B cell (primary cell): ENCODE data around the gene SOX18. TPM values are rescaled to one million over a fixed set of nuclear protein-coding genes. Genes with fewer than 3 reads are reported as not detected.

Experiments
- ATAC-seq: fragments of 200-7000 bp; cut with Tn5 transposase; one replicate; pipeline ENCODE4 v1.10.0; 2021; ENCODE audit warnings: low read depth, mild to moderate bottlenecking, moderate number of reproducible peaks, moderate library complexity
- CTCF ChIA-PET: fragments of 350-600 bp; sonication (Branson Sonifier 250); formaldehyde crosslinking; loops from one replicate; lab custom pipeline; 2021; ENCODE audit warnings: antibody characterized with exemption, inconsistent platforms; lab: Charles Lee
- POLR2A ChIA-PET: fragments of 350-600 bp; sonication (Branson Sonifier 250); formaldehyde crosslinking; loops from one replicate; lab custom pipeline; 2021; ENCODE audit warnings: antibody characterized with exemption; lab: Charles Lee
- DNase-seq: peaks from one replicate; pipeline ENCODE4 v3.0.0; 2013
- H2AFZ ChIP-seq: 2 replicates; pipeline ENCODE4 v1.6.1; 2012; ENCODE audit warnings: mild to moderate bottlenecking, low read depth, low read length; ENCODE audit not compliant: insufficient read depth, poor library complexity, severe bottlenecking
- H3K27ac ChIP-seq, 2 donors: 1 replicate in 1 of 2; 2 replicates in 1 of 2; pipeline ENCODE4 v1.5.1; 2012 to 2013; ENCODE audit warnings: low read length in 2 of 2, mild to moderate bottlenecking in 2 of 2, moderate library complexity in 1 of 2
- H3K27me3 ChIP-seq, 4 experiments: fragments of 200-600 bp in 1 of 4; sonication (generic) in 1 of 4; replicated peaks in 1 of 4; 1 replicate in 2 of 4; 2 replicates in 2 of 4; pipeline versions ENCODE4 v1.6.1 to v1.7.0; 2013 to 2016; ENCODE audit warnings: low read length in 3 of 4, mild to moderate bottlenecking in 2 of 4, mixed read lengths in 1 of 4, moderate library complexity in 1 of 4; ENCODE audit not compliant: insufficient read depth in 4 of 4, control insufficient read depth in 3 of 4; ENCODE audit errors: control extremely low read depth in 1 of 4
- H3K36me3 ChIP-seq, 2 experiments: replicated peaks in 1 of 2; 1 replicate in 1 of 2; 2 replicates in 1 of 2; pipeline versions ENCODE4 v1.6.1 to v1.7.1; 2013; ENCODE audit warnings: low read length in 1 of 2; ENCODE audit not compliant: insufficient read depth in 2 of 2, control insufficient read depth in 1 of 2; ENCODE audit errors: control extremely low read depth in 1 of 2, extremely low read depth in 1 of 2
- H3K4me1 ChIP-seq, 2 donors: fragments of 200-600 bp in 1 of 2; sonication (generic) in 1 of 2; 1 replicate in 1 of 2; 2 replicates in 1 of 2; pipeline versions ENCODE4 v1.5.1 to v1.6.1; 2013 to 2017; ENCODE audit warnings: low read length in 2 of 2; ENCODE audit not compliant: control insufficient read depth in 2 of 2, insufficient read depth in 2 of 2
- H3K4me2 ChIP-seq: replicated peaks from 2 replicates; pipeline ENCODE3; 2012; ENCODE audit warnings: mild to moderate bottlenecking, low read depth, low read length; ENCODE audit not compliant: poor library complexity, severe bottlenecking
- H3K4me3 ChIP-seq, 5 experiments: fragments of 200-600 bp in 1 of 5; sonication (generic) in 1 of 5; 1 replicate in 3 of 5; 2 replicates in 2 of 5; pipeline versions ENCODE4 v1.5.1 to v1.7.0; 2011 to 2016; ENCODE audit warnings: low read length in 4 of 5, mild to moderate bottlenecking in 4 of 5, low read depth in 2 of 5, control low read depth in 1 of 5, moderate library complexity in 1 of 5; ENCODE audit not compliant: insufficient read depth in 1 of 5; ENCODE audit errors: control extremely low read depth in 1 of 5, extremely low read depth in 1 of 5
- H3K79me2 ChIP-seq: fragments of 200-600 bp; sonication (generic); one replicate; pipeline ENCODE4 v1.6.0; 2016; ENCODE audit warnings: low read length; ENCODE audit not compliant: control insufficient read depth, insufficient read depth
- H3K9ac ChIP-seq: fragments of 200-600 bp; sonication (generic); 2 replicates; pipeline ENCODE4 v1.6.1; 2017; ENCODE audit warnings: mild to moderate bottlenecking, low read length, moderate library complexity
- H3K9me3 ChIP-seq, 3 donors: one replicate each; pipeline versions ENCODE4 v1.6.1 to v1.7.1; 2013; ENCODE audit warnings: low read length in 2 of 3; ENCODE audit not compliant: control insufficient read depth in 2 of 3, insufficient read depth in 1 of 3; ENCODE audit errors: control extremely low read depth in 1 of 3
- H4K20me1 ChIP-seq: 2 replicates; pipeline ENCODE4 v1.6.0; 2012; ENCODE audit warnings: mild to moderate bottlenecking, low read length; ENCODE audit not compliant: insufficient read depth, control insufficient read depth, poor library complexity, severe bottlenecking
- H3K27ac Mint-ChIP-seq: one replicate; pipeline ENCODE4 v1.8.0; 2021; ENCODE audit warnings: mixed read lengths
- H3K27me3 Mint-ChIP-seq: one replicate; pipeline ENCODE4 v1.8.0; 2021; ENCODE audit warnings: mixed read lengths
- H3K4me1 Mint-ChIP-seq: one replicate; pipeline ENCODE4 v1.8.0; 2021; ENCODE audit warnings: mixed read lengths
- H3K4me3 Mint-ChIP-seq: one replicate; pipeline ENCODE4 v1.8.0; 2021; ENCODE audit warnings: mixed read lengths
- H3K9me3 Mint-ChIP-seq: one replicate; pipeline ENCODE4 v1.8.0; 2022; ENCODE audit warnings: mixed read lengths; ENCODE audit not compliant: insufficient read depth
- EZH2 ChIP-seq: IDR thresholded peaks from 2 replicates; pipeline ENCODE4 v1.6.1; 2012; ENCODE audit warnings: borderline replicate concordance, low read depth, mild to moderate bottlenecking, moderate library complexity, low read length; ENCODE audit not compliant: insufficient read depth, poor library complexity, severe bottlenecking
- WGBS: methylation state at CpG from one replicate; pipeline ENCODE4 v1.1.5; 2013; ENCODE audit warnings: missing lambda C conversion rate; ENCODE audit not compliant: insufficient coverage; 5-methylcytosine and 5-hydroxymethylcytosine counted together
- intact Hi-C: fragments of 100-400 bp; cut with micrococcal nuclease; formaldehyde crosslinking; loops from one replicate; pipeline ENCODE4 v1.10.0; 2022
- polyA plus RNA-seq: library from polyadenylated mRNA; depleted of rRNA; stranded (reverse); fragments of >200 nt; gene quantifications from 2 replicates; pipeline ENCODE4 v1.2.3, GENCODE V29; 2012
- total RNA-seq, 2 donors: library from RNA; stranded (reverse); fragments of 120-200 nt in 1 of 2; gene quantifications; 1 replicate in 1 of 2; 2 replicates in 1 of 2; pipeline versions ENCODE4 v1.2.3 to v1.2.4, GENCODE V29; 2013 to 2022
- TF ChIP-seq, protein P1 (sequence below): fragments of 200-600 bp; IDR thresholded peaks from one replicate; pipeline ENCODE4 v1.8.0; 2022; ENCODE audit warnings: antibody characterized with exemption, mild to moderate bottlenecking

SOX18 gene
- total and polyA plus RNA-seq, 2 donors (not counting 1 experiment from before 2014, with no cell fraction given) = not detected

DNA sequence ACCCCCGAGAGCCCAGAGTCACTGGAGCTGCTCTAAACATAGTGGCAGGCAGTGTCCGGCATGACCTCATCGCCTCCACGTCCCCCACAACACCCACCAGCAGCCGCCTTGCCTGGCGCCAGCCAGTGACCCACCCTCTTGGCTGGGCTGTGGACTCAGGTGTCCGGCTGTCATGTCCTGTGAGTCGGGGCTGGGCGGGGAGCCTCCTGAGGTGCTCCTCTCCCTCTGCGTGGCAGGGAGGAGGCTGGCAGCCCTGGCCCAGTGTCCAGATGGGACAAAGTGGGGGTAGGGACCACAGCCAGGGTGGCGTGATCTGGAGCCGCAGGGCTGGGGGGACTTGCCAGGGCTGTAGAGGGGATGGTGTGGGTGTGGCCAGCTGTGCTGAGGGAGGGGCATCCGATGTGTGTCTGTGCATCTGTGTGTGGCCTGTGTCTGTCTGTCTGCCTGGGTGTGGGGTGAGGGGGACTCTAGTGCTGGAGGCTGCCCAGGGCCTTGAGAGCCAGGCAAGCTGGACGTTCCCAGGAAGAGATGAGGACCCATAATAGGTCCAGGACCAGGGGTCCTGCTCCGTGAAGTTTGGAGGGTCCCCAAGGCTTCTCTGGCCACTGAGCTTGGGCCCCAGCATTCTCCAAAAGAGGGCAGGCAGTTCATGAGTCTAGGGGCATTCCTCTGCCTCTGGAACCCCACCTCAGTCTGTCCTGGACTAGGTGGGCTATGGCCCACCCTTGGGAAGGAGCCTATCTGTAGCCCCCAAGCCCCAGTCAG lies 2.3 kb upstream of the SOX18 start:
- ATAC-seq (no peak), DNase-seq (no peak)
- no peaks in the 10 kb centered on the region for H4K20me1 ChIP-seq
- H3K4me2 ChIP-seq = no peak overlapping the region
- H3K36me3 ChIP-seq = no peaks in the 10 kb centered on the region
- peaks cover 0 to 73% (median 31%) of the 10 kb centered on the region in 4 experiments for H3K27me3 ChIP-seq
- no peak overlapping the region for H2AFZ ChIP-seq
- no peaks in the 10 kb centered on the region for H3K79me2 ChIP-seq
- no peak overlapping the region for H3K27ac ChIP-seq
- Mint-ChIP-seq H3K9me3 (no peaks in the 10 kb centered on the region), H3K27me3 (peaks cover 35% of the 10 kb centered on the region), H3K4me3 (no peak overlapping the region), H3K4me1 (peaks cover 10% of the 10 kb centered on the region), H3K27ac (no peak overlapping the region)
- H3K9ac ChIP-seq = no peak overlapping the region
- intact Hi-C loops = no loop called here
- WGBS = 90% methylated on average over 14 of the region's 15 CpGs
- peaks cover 9 to 11% of the 10 kb centered on the region in 2 donors for H3K4me1 ChIP-seq
- no peak overlapping the region for H3K4me3 ChIP-seq
- TF ChIP-seq, protein P1, sequence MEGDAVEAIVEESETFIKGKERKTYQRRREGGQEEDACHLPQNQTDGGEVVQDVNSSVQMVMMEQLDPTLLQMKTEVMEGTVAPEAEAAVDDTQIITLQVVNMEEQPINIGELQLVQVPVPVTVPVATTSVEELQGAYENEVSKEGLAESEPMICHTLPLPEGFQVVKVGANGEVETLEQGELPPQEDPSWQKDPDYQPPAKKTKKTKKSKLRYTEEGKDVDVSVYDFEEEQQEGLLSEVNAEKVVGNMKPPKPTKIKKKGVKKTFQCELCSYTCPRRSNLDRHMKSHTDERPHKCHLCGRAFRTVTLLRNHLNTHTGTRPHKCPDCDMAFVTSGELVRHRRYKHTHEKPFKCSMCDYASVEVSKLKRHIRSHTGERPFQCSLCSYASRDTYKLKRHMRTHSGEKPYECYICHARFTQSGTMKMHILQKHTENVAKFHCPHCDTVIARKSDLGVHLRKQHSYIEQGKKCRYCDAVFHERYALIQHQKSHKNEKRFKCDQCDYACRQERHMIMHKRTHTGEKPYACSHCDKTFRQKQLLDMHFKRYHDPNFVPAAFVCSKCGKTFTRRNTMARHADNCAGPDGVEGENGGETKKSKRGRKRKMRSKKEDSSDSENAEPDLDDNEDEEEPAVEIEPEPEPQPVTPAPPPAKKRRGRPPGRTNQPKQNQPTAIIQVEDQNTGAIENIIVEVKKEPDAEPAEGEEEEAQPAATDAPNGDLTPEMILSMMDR = no peak
- no peak for TF ChIP-seq EZH2
- POLR2A ChIA-PET = no interaction called here
- H3K9me3 ChIP-seq = peaks cover 0 to 18% (median 0%) of the 10 kb centered on the region in 3 donors
- CTCF ChIA-PET = interaction anchor here (1.6 kb wide), 1 partner anchor 69 kb away, joined by 5 read pairs; no protein-coding TSS in a partner anchor

DNA sequence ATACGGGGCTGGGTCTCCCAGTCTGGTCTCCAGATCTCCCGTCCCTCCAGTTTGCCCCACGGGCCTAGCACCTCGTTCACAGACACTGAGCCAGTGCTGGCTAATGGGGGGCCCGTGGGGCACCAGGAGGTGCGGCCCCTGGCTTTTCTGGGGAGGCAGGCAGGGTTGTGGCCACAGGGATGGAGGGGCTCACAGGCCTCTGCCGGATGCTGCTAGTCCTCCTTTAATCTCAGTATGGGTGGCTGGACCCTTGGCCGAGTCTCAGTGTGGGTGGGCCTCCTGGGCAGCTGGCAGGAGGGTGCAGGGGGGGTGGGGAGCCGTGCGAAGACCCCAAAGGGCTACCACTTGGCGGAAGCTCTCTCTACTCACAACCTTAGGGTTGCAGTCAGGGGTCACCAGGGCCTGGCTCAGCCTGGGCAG lies 1.6 kb upstream of the SOX18 start:
- ATAC-seq (no peak), DNase-seq (no peak)
- Histone ChIP-seq H3K27me3 (peaks cover 0 to 70% (median 30%) of the 10 kb centered on the region in 4 experiments), H3K9ac (no peak overlapping the region), H3K79me2 (no peaks in the 10 kb centered on the region), H3K27ac (no peak overlapping the region), H3K4me2 (no peak overlapping the region), H3K36me3 (no peaks in the 10 kb centered on the region), H3K9me3 (peaks cover 0 to 18% (median 0%) of the 10 kb centered on the region in 3 donors), H4K20me1 (no peaks in the 10 kb centered on the region), H3K4me3 (no peak overlapping the region), H3K4me1 (peaks cover 9 to 11% of the 10 kb centered on the region in 2 donors), H2AFZ (no peak overlapping the region)
- Mint-ChIP-seq H3K9me3 (no peaks in the 10 kb centered on the region), H3K27ac (no peak overlapping the region), H3K4me1 (peaks cover 10% of the 10 kb centered on the region), H3K27me3 (peaks cover 42% of the 10 kb centered on the region), H3K4me3 (no peak overlapping the region)
- intact Hi-C loops = no loop called here
- TF ChIP-seq, protein P1 = no peak
- ChIA-PET POLR2A (no interaction called here), CTCF (interaction anchor here (1.5 kb wide), 1 partner anchor 9 kb away, joined by 3 read pairs; no protein-coding TSS in a partner anchor)
- 82% methylated on average over 8 of the region's 11 CpGs for WGBS
